Immature natural killer cell (primary cell): ENCODE data around the gene KMT2A. TPM values are rescaled to one million over a fixed set of nuclear protein-coding genes. Genes with fewer than 3 reads are reported as not detected.
"Not testable (repeated sequence)": the region's sequence is repeated elsewhere in the genome, so short reads cannot be mapped to it uniquely, and the experiment has no call there.

Experiments
- DNase-seq, 3 donors: peaks; one replicate each; pipeline ENCODE4 v3.0.0; 2022; ENCODE audit warnings: mixed read lengths in 1 of 3
- H3K27ac Mint-ChIP-seq, 6 donors: one replicate each; pipeline ENCODE4 v1.8.0; 2020; ENCODE audit warnings: mixed read lengths in 6 of 6, mild to moderate bottlenecking in 5 of 6, inconsistent platforms in 4 of 6, moderate library complexity in 3 of 6
- H3K27me3 Mint-ChIP-seq, 3 donors: one replicate each; pipeline ENCODE4 v1.8.0; 2020 to 2021; ENCODE audit warnings: low read depth in 3 of 3, mild to moderate bottlenecking in 3 of 3, mixed read lengths in 3 of 3, moderate library complexity in 3 of 3, inconsistent platforms in 1 of 3
- H3K36me3 Mint-ChIP-seq, 3 donors: one replicate each; pipeline ENCODE4 v1.8.0; 2020; ENCODE audit warnings: mixed read lengths in 3 of 3, inconsistent platforms in 2 of 3, mild to moderate bottlenecking in 2 of 3
- H3K4me1 Mint-ChIP-seq, 2 donors: one replicate each; pipeline ENCODE4 v1.8.0; 2020; ENCODE audit warnings: inconsistent platforms in 2 of 2, mild to moderate bottlenecking in 2 of 2, mixed read lengths in 2 of 2, moderate library complexity in 1 of 2
- H3K4me3 Mint-ChIP-seq, 5 donors: one replicate each; pipeline ENCODE4 v1.8.0; 2020; ENCODE audit warnings: mild to moderate bottlenecking in 5 of 5, mixed read lengths in 5 of 5, inconsistent platforms in 3 of 5, moderate library complexity in 3 of 5
- H3K9me3 Mint-ChIP-seq, 6 donors: one replicate each; pipeline ENCODE4 v1.8.0; 2020; ENCODE audit warnings: mild to moderate bottlenecking in 6 of 6, mixed read lengths in 6 of 6, inconsistent platforms in 4 of 6, moderate library complexity in 3 of 6
- polyA plus RNA-seq, 3 donors: library from polyadenylated mRNA; unstranded; fragments of 300-500 nt; fragmentation: Illumina TruSeq; gene quantifications; one replicate each; pipeline ENCODE4 v1.2.3, GENCODE V29; 2021

The KMT2A gene
- polyA plus RNA-seq, result 10 to 100 TPM in 1 of 3 donors, 1 to 10 TPM in 2; 3.2 to 22.5 (median 6.6) TPM

DNA sequence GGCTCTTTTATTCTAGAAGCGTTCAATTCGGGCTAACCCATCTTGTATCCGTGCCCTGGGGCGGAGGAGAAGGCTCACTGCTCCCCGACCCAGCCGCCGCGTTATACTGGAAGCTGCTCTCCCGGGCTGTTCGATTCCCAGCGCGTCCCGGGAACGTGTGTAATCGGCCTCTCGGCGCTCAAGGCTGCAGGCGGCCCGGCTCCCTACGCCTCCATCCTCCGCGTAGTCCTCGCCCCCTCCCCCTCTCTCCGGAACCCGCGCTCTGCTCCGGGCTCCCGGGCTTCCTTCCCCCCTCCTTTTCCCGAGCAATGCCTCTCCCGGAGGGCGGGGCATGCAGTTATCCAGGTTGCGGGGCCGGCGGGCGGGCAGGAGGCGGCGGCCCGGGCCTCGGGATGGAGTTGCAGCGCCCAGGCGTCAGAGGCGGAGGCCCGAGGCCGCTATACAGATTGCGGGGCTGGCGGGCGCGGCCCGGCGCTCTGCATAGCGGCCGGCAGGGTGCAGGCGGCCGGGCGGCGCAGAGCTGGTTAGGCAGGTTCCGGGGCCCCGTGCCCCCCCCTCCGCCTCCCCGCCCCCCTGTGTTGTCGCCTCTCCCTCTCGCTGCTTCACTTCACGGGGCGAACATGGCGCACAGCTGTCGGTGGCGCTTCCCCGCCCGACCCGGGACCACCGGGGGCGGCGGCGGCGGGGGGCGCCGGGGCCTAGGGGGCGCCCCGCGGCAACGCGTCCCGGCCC lies at the start of gene KMT2A:
KMT2A (plus strand) TSS at position 600 of the 732 bp plus-strand sequence; CDS start at position 621, 21 bp downstream.
- H3K36me3 Mint-ChIP-seq, result no peaks in the 10 kb centered on the region
- H3K4me1 Mint-ChIP-seq, result peaks cover 51 to 53% of the 10 kb centered on the region in 2 donors
- DNase-seq, result peak; percentile 93 to 97 (median 96)
- no peaks in the 10 kb centered on the region for H3K9me3 Mint-ChIP-seq
- peak within 1 kb of the TSS; percentile 89 to 96 (median 94) for H3K4me3 Mint-ChIP-seq
- peak within 1 kb of the TSS; percentile 91 to 97 (median 94) for H3K27ac Mint-ChIP-seq
- peaks cover 6 to 24% (median 21%) of the 10 kb centered on the region in 3 donors for H3K27me3 Mint-ChIP-seq

DNA sequence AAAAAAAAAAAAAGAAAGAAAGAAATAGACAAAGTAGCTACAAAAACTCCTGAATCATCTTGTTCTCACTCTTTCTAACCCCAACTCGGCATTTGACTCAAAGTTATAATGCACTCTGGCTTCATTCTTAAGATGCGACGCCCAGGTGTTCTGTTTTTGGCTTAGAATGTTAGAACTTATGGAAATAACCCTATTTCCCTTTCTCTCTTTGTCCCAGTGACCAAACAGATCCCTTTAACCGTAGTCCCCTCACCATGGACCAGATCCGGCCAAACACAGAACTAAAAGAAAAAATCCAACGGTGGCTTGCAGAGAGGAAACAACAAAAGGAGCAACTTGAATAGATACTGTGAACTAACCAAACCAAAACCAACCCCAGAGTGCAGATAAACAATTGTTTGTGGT lies 40.2 kb upstream of the KMT2A start:
- H3K4me1 Mint-ChIP-seq, result peaks cover 13% of the 10 kb centered on the region in 2 donors
- H3K27me3 Mint-ChIP-seq, result peaks cover under 1 to 2% (median 2%) of the 10 kb centered on the region in 3 donors
- H3K4me3 Mint-ChIP-seq, result no peak overlapping the region
- H3K9me3 Mint-ChIP-seq, result no peaks in the 10 kb centered on the region
- peaks cover 18 to 32% (median 22%) of the 10 kb centered on the region in 3 donors for H3K36me3 Mint-ChIP-seq
- DNase-seq, result no peak
- peak overlapping the region in 3 of 6 donors; percentile 6 to 37 (median 33) for H3K27ac Mint-ChIP-seq

DNA sequence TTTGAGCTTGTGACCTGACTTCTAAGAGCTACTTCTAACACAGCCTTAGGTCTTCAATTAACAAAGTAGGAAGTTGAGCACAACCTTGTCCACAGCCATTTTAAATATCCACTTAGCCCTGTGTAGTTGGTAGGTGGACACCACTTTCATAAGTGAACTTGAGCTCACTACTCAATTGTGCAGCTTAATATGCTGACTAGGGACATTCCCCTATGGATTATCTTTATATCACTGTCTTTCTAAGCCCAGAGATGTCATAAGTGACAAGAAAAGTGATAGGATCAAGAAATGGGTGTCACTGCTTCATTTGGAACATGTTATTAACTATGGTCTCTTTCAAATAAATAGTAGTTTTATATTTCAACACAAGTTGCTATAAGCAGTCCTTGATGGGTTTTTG lies 38.8 kb upstream of the KMT2A start:
- no peak for DNase-seq
- Mint-ChIP-seq H3K27me3 (peaks cover 5 to 6% (median 5%) of the 10 kb centered on the region in 3 donors), H3K4me3 (no peak overlapping the region), H3K36me3 (peaks cover 14 to 27% (median 15%) of the 10 kb centered on the region in 3 donors), H3K4me1 (peaks cover 26 to 27% of the 10 kb centered on the region in 2 donors), H3K9me3 (no peaks in the 10 kb centered on the region), H3K27ac (peak overlapping the region in 2 of 6 donors; percentile 13 to 46)

DNA sequence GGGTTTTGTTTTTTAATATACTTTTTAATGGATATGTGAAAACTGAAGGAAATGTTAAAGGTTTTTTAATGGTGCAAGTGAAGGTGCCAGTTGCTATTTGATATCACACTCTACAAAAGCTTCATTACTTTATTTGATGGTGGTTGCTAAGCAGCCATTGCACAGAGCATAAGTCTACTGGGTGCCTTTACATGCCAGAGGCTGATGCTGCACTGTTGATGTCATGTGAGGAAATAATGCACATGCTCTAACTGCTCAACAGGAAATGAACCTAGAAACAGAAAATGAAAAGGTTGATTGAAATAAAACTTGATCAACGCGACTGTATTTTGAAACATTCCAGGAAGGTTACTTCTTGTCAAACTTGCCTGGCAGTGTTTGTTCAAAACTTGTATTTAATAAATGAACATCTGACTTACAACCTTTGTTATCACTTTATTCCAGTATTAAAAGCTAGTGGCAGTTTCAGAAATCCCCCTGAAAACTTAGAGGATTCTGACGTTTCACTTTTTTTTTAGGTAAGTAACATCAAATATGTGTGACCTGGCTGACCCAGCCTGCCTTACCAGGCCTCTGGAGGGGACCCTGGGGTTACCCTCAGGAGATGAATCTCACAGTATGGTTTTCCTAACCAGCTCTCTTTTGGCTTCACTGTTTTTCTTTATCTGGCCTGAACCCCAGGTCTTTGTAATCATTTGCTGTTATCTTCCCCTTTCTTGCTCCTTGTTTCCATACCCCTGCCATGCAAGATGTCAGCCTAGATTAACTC lies 37.3 kb upstream of the KMT2A start:
- peak in 2 of 3 donors; percentile 2 to 8 for DNase-seq
- Mint-ChIP-seq H3K27ac (peak overlapping the region; percentile 12 to 100 (median 90)), H3K9me3 (no peaks in the 10 kb centered on the region), H3K27me3 (peaks cover 5 to 8% (median 6%) of the 10 kb centered on the region in 3 donors), H3K4me3 (peak overlapping the region in 3 of 5 donors; percentile 11 to 91 (median 38)), H3K4me1 (peaks cover 34 to 38% of the 10 kb centered on the region in 2 donors), H3K36me3 (peaks cover 10 to 19% (median 13%) of the 10 kb centered on the region in 3 donors)

DNA sequence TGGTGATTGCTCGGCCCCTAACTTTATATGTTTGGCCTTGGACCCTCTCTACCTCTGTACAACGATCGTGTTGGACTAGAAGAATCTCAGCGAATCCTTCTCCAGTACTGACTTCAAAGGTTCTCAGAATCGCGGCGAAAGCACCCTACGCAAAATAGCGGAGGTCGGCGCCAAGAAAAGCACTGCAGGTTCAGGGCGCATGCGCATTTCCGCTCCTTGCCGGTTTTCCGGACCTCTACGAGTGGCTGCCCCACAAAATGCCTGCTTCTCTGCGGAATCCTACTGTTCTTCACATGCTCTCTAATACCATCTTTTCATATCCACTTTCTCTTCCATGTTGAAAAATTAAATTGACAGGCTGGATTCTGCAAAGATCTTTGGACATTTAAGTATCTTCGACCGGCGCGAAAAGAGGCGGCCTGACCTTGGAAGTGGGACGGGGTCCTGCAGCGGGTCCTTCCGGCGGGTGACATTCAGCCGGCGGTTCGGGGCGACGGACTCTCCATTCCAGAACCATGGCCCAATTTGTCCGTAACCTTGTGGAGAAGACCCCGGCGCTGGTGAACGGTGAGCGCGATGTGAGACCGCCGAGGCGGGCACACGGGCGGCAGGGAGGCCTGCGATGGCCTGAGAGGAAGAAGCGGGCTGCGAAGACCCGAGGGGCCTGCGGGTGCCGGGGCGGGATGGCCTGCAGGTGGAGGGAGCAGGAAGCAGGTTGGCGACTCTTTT lies 35.0 kb upstream of the KMT2A start, which contains the start of gene ATP5MG:
ATP5MG (plus strand) TSS at position 456 of the 729 bp plus-strand sequence; CDS start at position 516, 60 bp downstream.
- H3K4me1 Mint-ChIP-seq, result peaks cover 48 to 61% of the 10 kb centered on the region in 2 donors
- H3K27me3 Mint-ChIP-seq, result peaks cover 5 to 8% (median 6%) of the 10 kb centered on the region in 3 donors
- H3K4me3 Mint-ChIP-seq, result peak within 1 kb of the TSS; percentile 91 to 98 (median 97)
- H3K9me3 Mint-ChIP-seq, result no peaks in the 10 kb centered on the region
- peak; percentile 89 to 93 (median 92) for DNase-seq
- H3K36me3 Mint-ChIP-seq, result peaks cover 5 to 7% (median 6%) of the 10 kb centered on the region in 3 donors
- H3K27ac Mint-ChIP-seq, result peak within 1 kb of the TSS; percentile 93 to 100 (median 98)

DNA sequence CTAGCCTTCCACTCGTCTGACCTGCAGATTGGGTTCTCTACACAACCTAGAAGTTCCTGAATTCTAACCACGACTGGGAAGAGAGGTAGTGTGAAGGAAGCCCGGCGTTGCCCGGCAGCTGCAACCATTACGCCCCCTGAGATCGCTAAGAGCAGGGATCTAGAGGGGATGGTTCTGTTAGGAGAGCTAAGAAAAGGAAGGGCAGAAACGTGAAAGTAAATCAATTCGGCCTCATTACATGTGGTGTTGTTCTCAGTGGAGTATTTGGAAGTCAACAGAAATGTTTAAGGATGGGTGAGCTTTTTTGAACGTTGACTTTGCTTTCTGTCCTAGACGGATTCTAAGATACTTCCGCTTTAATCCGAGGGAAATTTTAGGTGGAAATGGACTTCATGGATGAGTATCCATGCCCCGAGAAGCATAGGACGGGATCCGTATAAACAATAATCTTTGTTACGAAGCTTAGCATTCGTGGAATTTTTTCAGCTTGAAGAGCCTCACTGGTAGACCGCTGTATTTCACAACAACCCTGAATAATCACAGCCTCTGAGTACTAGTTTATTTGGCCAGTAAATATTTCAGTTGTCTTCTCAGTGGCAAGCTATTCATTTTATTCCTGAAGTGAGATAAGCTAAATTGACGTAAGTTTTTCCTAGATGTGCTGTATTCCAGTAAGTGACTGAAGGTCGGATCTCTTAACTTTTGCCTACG lies 34.3 kb upstream of the KMT2A start:
- peak in 1 of 3 donors; percentile 1 for DNase-seq
- Mint-ChIP-seq H3K27ac (peak overlapping the region; percentile 93 to 100 (median 98)), H3K4me3 (peak overlapping the region; percentile 91 to 98 (median 97)), H3K4me1 (peaks cover 51 to 66% of the 10 kb centered on the region in 2 donors), H3K9me3 (no peaks in the 10 kb centered on the region), H3K36me3 (peaks cover 0 to 5% (median 4%) of the 10 kb centered on the region in 3 donors), H3K27me3 (peaks cover 5 to 8% (median 6%) of the 10 kb centered on the region in 3 donors)

DNA sequence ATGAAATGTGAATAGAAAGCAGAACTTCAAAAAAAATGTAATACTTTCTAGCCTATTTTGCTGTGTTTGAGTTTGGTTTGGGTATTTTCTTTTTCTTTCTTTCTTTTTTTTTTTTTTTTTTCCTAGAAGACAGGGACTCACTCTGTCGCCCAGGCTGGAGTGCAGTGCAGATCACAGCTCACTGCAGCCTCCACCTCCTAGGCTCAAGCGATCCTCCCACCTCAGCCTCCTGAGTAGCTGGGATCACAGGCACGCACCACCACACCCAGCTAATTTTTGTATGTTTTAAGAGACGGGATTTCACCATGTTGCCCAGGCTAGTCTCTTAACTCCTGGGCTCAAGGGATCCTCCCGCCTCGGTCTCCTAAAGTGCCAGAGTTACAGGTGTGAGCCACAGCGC lies 33.7 kb upstream of the KMT2A start:
- peak overlapping the region; percentile 73 to 100 (median 96) for H3K27ac Mint-ChIP-seq
- peaks cover 51 to 66% of the 10 kb centered on the region in 2 donors for H3K4me1 Mint-ChIP-seq
- not testable (repeated sequence) for H3K9me3 Mint-ChIP-seq, H3K27me3 Mint-ChIP-seq, H3K36me3 Mint-ChIP-seq, DNase-seq
- H3K4me3 Mint-ChIP-seq, result peak overlapping the region; percentile 91 to 98 (median 97)

DNA sequence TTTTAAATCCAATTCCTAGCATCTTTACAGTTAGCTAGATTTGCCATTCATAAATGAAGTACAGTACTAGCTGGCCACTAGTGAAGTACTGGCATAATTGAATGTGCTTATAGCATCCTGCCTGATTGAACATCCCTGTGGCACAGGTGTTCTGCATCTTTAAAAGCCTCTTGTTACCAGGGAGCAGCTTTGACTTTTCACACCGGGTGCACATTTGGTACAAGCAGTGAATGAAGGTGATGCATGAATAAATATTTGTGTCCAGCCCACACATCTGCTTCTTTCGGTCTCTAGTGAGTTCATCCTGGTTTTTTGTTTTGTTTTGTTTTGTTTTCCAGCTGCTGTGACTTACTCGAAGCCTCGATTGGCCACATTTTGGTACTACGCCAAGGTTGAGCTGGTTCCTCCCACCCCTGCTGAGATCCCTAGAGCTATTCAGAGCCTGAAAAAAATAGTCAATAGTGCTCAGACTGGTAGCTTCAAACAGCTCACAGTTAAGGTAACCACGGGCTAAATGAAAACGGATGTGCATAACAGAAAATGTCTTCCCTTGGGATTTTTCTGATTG lies 29.6 kb upstream of the KMT2A start:
- peaks cover 34 to 60% of the 10 kb centered on the region in 2 donors for H3K4me1 Mint-ChIP-seq
- H3K27me3 Mint-ChIP-seq, result peaks cover 0 to 4% (median 1%) of the 10 kb centered on the region in 3 donors
- H3K27ac Mint-ChIP-seq, result peak overlapping the region in 1 of 6 donors; percentile 30
- no peak overlapping the region for H3K4me3 Mint-ChIP-seq
- DNase-seq, result no peak
- H3K36me3 Mint-ChIP-seq, result peaks cover 0 to 15% (median 10%) of the 10 kb centered on the region in 3 donors
- no peaks in the 10 kb centered on the region for H3K9me3 Mint-ChIP-seq

DNA sequence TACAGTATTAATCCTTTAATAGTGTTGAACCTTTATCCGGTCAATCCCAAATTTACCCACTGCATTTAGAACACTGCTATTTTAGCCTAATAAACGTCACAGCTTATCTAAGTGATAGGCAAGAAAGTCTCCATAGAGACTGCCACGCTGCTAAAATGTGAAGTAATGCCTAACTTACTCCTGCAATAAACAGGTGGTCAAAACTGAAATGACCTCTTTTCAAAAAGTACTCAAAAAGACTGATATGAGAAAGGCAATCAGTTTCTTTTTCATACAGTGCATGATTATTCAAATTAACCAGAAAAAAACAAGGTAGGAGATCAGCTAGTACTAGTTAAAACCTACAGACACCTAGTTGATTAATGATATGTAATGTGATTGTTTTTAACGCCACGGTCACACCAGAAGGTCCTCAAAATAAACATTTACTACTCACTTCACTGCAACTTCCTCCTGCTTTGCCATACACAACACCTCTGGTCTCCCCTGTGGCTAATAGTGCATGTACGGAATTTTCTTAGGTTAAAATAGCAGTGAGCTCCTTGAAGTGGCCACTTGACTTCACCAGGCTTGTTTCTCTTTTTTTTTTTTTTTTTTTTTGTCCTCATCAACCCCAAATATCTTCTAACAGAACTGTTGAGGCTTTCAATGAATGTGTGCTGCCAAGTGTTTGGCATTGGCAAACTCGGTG lies 26.1 kb upstream of the KMT2A start:
- H3K9me3 Mint-ChIP-seq, result no peaks in the 10 kb centered on the region
- H3K4me1 Mint-ChIP-seq, result peaks cover 10 to 28% of the 10 kb centered on the region in 2 donors
- no peak for DNase-seq
- H3K36me3 Mint-ChIP-seq, result peaks cover 0 to 15% (median 10%) of the 10 kb centered on the region in 3 donors
- H3K4me3 Mint-ChIP-seq, result no peak overlapping the region
- peak overlapping the region in 1 of 6 donors; percentile 52 for H3K27ac Mint-ChIP-seq
- peaks cover 0 to 1% (median 0%) of the 10 kb centered on the region in 3 donors for H3K27me3 Mint-ChIP-seq

DNA sequence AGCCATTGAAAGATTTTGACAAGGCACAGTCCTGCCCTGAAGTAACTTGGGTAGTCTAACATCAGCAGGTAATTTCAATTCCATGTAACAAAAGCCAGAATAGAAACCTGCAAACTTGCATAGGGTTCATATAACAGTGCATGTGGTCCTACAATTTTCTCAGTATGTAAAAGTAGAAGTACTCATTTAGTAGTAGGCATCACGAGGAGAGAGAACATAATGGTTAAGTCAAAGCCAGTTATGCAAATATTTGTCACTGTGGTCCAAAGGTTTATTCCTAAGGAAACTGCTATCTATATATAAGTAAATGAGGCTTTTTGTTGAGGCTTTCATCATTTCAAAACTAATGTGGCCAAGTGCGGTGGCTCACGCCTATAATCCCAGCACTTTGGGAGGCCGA lies 24.8 kb upstream of the KMT2A start:
- Mint-ChIP-seq H3K27me3 (peaks cover 0 to 1% (median 0%) of the 10 kb centered on the region in 3 donors), H3K27ac (peak overlapping the region in 2 of 6 donors; percentile 9 to 65), H3K9me3 (no peaks in the 10 kb centered on the region), H3K36me3 (peaks cover 0 to 15% (median 10%) of the 10 kb centered on the region in 3 donors), H3K4me1 (peaks cover 2 to 15% of the 10 kb centered on the region in 2 donors), H3K4me3 (no peak overlapping the region)
- DNase-seq, result no peak

DNA sequence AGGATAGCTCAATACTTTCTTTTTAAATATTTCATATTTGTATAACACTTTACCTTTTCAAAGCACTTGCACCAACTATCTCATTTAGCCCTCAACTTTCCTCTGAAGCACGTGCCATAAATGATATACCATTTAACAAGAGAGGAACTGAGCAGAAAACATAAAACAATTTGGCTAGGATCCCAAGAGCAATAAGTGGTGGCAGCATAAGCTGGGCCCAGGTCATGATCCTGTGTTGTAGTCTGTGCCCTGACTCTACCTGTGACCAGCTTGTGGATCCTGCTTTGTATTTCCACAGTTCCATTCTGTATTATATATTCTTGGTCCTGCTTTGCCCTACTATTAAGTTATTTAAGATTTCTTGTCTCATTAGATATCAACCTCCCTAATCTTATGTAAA lies 23.4 kb upstream of the KMT2A start:
- peak overlapping the region in 1 of 6 donors; percentile 18 for H3K27ac Mint-ChIP-seq
- no peak for DNase-seq
- H3K4me3 Mint-ChIP-seq, result no peak overlapping the region
- peaks cover 0 to 8% (median 4%) of the 10 kb centered on the region in 3 donors for H3K36me3 Mint-ChIP-seq
- peaks cover 0 to 1% (median 0%) of the 10 kb centered on the region in 3 donors for H3K27me3 Mint-ChIP-seq
- H3K9me3 Mint-ChIP-seq, result no peaks in the 10 kb centered on the region
- H3K4me1 Mint-ChIP-seq, result peaks cover 2 to 12% of the 10 kb centered on the region in 2 donors
